GM10266 (cell line): ENCODE results near the gene GALNT15.

ENCODE experiments used
- DNase-seq: peaks from one replicate; pipeline ENCODE4 v3.0.0; 2012; ENCODE audit errors: extremely low spot score
- CTCF ChIP-seq: IDR thresholded peaks from 2 replicates; pipeline ENCODE4 v1.5.1; 2012; ENCODE audit warnings: mild to moderate bottlenecking, low read depth; ENCODE audit not compliant: control insufficient read depth, insufficient read depth; ENCODE audit errors: missing control alignments

GALNT15 gene

GRCh38 chr3:16280671-16281070, 106.2 kb downstream of the GALNT15 start:
- DNase-seq, result no peak
- TF ChIP-seq CTCF, result no peak
